Activated CD4-positive, alpha-beta T cell treated with anti-CD3 and anti-CD28 coated beads, Interleukin-2, Interleukin-4, amounts not matched to agents 100 ng/mL and 50 ng/mL, durations not matched to agents 16 hours and 8 hours (primary cell): ENCODE results near the gene TMEM19.

Source experiments
- DNase-seq: peaks from one replicate; pipeline ENCODE4 v3.0.0-alpha.2; 2020; ENCODE audit warnings: low spot score

Gene TMEM19

GRCh38 chr12:71685914-71686657 lies at the start of gene TMEM19:
TMEM19 (plus strand) TSS chr12:71686082; CDS start chr12:71686681, 599 bp downstream.
- peak; percentile 87 for DNase-seq

GRCh38 chr12:71636704-71637115 lies 49.2 kb upstream of the TMEM19 start:
- peak; percentile 49 for DNase-seq

GRCh38 chr12:71638499-71638898 lies 47.4 kb upstream of the TMEM19 start:
- no peak for DNase-seq

- DNase-seq: no peak
Observed at GRCh38 chr12:71639341-71639760, 46.5 kb upstream of the TMEM19 start.

- no peak for DNase-seq
Observed at GRCh38 chr12:71640316-71640715, 45.6 kb upstream of the TMEM19 start.

- DNase-seq: no peak
Observed at GRCh38 chr12:71641390-71641789, 44.5 kb upstream of the TMEM19 start.

- DNase-seq: peak; percentile 55
Observed at GRCh38 chr12:71642264-71642663, 43.6 kb upstream of the TMEM19 start.

- DNase-seq: no peak
Observed at GRCh38 chr12:71645268-71645667, 40.6 kb upstream of the TMEM19 start.

GRCh38 chr12:71646512-71646911 lies 39.4 kb upstream of the TMEM19 start:
- DNase-seq: no peak

GRCh38 chr12:71648537-71648936 lies 37.3 kb upstream of the TMEM19 start:
- DNase-seq: no peak

- DNase-seq: no peak
Observed at GRCh38 chr12:71649401-71649800, 36.5 kb upstream of the TMEM19 start.

GRCh38 chr12:71652656-71653055 lies 33.2 kb upstream of the TMEM19 start:
- no peak for DNase-seq

- DNase-seq: no peak
Observed at GRCh38 chr12:71653137-71653536, 32.7 kb upstream of the TMEM19 start.

- DNase-seq: no peak
Observed at GRCh38 chr12:71654200-71654599, 31.7 kb upstream of the TMEM19 start.

- DNase-seq: no peak
Observed at GRCh38 chr12:71655495-71655894, 30.4 kb upstream of the TMEM19 start.

- DNase-seq: no peak
Observed at GRCh38 chr12:71655907-71656306, 30.0 kb upstream of the TMEM19 start.

GRCh38 chr12:71656740-71657139 lies 29.1 kb upstream of the TMEM19 start:
- no peak for DNase-seq

- no peak for DNase-seq
Observed at GRCh38 chr12:71661977-71662530, 23.8 kb upstream of the TMEM19 start.

- peak; percentile 78 for DNase-seq
Observed at GRCh38 chr12:71662849-71663560, 22.9 kb upstream of the TMEM19 start.

- peak; percentile 97 for DNase-seq
Observed at GRCh38 chr12:71663561-71664410, 22.1 kb upstream of the TMEM19 start, which contains the start of the genes THAP2 and ZFC3H1. THAP2 (plus strand) TSS chr12:71664301; CDS start chr12:71664510, 209 bp downstream. ZFC3H1 (minus strand) TSS chr12:71663848; CDS start chr12:71663610, 238 bp downstream.

GRCh38 chr12:71664411-71665089 lies 21.3 kb upstream of the TMEM19 start:
- no peak for DNase-seq
